SH-SY5Y (cell line): ENCODE data around the gene OR6S1.

Experiments used
- GATA2 ChIP-seq: IDR thresholded peaks from 2 replicates; pipeline ENCODE4 v1.6.1; 2011; ENCODE audit warnings: mild to moderate bottlenecking, low read depth, low read length
- GATA3 ChIP-seq: IDR thresholded peaks from 2 replicates; pipeline ENCODE4 v1.6.1; 2011; ENCODE audit warnings: low read depth, mild to moderate bottlenecking, low read length, moderate library complexity

Gene OR6S1

DNA sequence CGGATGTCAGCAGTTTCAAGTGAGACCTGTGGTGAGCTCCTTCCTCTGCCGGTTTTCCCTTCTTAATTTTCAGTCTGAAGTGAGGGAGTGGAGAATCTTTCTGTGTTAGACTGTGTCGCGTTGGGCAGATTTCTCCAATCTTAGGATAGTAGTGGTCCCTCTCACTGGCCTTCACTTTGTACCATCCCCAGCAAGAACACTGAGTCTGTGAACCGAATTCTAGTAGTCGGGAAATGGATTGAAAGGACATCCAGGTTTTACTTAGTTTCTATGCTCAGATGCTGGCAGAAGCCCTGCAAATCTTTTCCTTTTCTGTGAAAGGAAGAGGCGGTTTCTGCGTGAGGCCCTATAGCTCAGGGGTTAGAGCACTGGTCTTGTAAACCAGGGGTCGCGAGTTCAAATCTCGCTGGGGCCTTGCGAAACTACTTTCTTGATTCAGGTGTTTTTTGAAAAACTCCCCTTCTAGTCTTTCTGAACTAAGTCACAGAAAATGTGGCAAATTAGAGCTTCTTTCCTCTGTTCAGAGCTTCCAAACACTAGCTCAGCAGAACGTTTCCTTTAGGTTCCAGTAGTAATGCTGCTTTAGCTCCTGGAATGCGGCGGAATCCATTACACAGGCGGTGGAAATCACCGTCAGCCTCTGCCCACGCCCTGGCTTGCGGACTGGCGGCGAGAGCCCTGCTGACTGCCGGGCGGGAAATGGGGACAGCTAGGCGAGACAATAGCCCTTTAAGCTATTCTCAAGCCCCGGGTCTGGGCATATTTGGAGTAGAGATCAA, 40.0 kb upstream of the OR6S1 start:
- no peak for TF ChIP-seq GATA2
- TF ChIP-seq GATA3, result no peak

DNA sequence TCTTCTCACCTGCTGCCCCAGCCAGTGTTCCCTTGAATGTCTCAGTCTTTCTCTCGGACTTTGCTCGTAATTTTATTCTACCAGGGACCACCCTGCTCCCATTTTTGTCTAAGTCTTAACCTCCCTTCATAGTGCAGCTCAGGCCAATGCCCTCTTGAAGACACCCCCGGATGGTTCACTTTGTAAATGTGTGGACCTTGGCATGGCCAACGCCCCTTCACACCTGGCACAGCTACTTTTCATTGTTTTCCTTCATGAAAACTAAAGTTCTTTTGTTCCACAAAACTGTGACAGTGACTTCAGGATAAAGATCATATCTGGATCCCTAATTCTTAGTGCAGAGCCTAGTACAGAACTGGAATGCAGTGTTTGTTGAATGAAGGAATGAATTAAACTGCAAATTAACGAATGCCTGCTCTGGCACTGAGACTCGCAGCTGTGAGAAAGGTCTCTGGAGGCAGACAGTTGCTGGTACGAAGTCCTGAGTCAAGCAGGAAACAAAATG, 39.4 kb upstream of the OR6S1 start:
- TF ChIP-seq GATA2 (no peak), GATA3 (no peak)

DNA sequence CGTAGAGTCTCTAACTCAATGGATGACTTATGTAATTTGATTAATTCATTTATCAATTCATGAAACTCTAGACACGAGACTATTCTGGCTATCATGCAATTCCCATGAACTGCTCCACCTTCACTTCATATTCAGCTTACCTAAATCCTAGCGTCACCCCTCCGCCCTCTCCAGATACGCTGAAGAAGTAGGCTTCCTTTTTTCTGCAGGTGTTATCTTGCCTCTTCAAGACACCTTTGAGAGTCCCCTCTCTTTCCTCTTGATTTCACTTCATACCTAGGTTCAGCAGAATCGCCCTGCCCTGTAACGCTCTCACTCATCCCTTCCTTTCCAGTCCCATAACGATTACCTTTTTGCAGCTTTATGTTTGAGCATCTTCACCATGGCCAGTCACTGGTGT, 38.9 kb upstream of the OR6S1 start:
- TF ChIP-seq GATA3 (no peak), GATA2 (no peak)

- TF ChIP-seq GATA3, result no peak
- no peak for TF ChIP-seq GATA2
These were observed 38.4 kb upstream of the OR6S1 start for GRCh38 chr14:20679907-20680306.

- TF ChIP-seq GATA2, result no peak
- no peak for TF ChIP-seq GATA3
These were observed 34.6 kb upstream of the OR6S1 start for GRCh38 chr14:20676072-20676471.

- TF ChIP-seq GATA3 (no peak), GATA2 (no peak)
These were observed 34.2 kb upstream of the OR6S1 start for GRCh38 chr14:20675669-20676068.

- TF ChIP-seq GATA2 (no peak), GATA3 (no peak)
These were observed 30.2 kb upstream of the OR6S1 start for GRCh38 chr14:20671597-20672283.

GRCh38 chr14:20668969-20669368, 27.5 kb upstream of the OR6S1 start:
- TF ChIP-seq GATA3, result no peak
- TF ChIP-seq GATA2, result no peak

GRCh38 chr14:20667957-20668356, 26.5 kb upstream of the OR6S1 start:
- TF ChIP-seq GATA2 (no peak), GATA3 (no peak)

GRCh38 chr14:20662968-20663732, 21.7 kb upstream of the OR6S1 start:
- TF ChIP-seq GATA2 (no peak), GATA3 (no peak)

GRCh38 chr14:20661197-20661596, 19.7 kb upstream of the OR6S1 start:
- TF ChIP-seq GATA2, result no peak

DNA sequence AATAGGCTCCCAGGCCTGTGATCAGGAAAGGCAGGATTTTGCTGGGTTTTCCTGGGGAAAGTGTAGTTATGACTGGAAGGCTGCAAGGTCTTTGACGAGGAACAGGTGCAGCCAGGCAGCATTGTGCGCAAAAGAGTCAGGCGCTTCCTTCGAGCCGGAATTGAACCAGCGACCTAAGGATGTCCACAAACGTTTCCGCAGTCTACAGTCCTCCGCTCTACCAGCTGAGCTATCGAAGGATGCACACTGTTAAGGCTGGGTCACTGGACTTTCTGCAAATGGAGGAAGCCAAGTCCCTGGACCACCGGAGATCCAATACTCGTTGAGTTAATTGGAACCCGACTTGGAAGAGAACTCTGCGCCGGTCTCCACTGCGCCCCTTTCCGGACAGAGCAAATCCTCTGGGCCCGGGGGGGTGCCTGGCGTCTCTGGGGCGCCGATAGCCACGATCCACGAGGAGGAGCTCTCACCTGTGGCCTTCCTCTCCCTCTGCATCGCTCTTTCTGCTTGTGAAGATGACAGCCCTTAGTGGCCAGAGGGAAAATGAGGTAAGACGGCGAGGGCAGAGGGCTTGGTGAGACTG, 18.4 kb upstream of the OR6S1 start:
- TF ChIP-seq GATA3, result no peak
- no peak for TF ChIP-seq GATA2

- no peak for TF ChIP-seq GATA2
- no peak for TF ChIP-seq GATA3
These were observed 17.8 kb upstream of the OR6S1 start for GRCh38 chr14:20659336-20659735.

GRCh38 chr14:20658246-20658645, 16.8 kb upstream of the OR6S1 start:
- TF ChIP-seq GATA2 (no peak), GATA3 (no peak)
